ENCODE data around the gene EDIL3.

EDIL3 gene

GRCh38 chr5:83957188-83957587 lies 427.5 kb downstream of the EDIL3 start:
- no peak overlapping the region for H3K27ac ChIP-seq
- TF ChIP-seq, protein P1, sequence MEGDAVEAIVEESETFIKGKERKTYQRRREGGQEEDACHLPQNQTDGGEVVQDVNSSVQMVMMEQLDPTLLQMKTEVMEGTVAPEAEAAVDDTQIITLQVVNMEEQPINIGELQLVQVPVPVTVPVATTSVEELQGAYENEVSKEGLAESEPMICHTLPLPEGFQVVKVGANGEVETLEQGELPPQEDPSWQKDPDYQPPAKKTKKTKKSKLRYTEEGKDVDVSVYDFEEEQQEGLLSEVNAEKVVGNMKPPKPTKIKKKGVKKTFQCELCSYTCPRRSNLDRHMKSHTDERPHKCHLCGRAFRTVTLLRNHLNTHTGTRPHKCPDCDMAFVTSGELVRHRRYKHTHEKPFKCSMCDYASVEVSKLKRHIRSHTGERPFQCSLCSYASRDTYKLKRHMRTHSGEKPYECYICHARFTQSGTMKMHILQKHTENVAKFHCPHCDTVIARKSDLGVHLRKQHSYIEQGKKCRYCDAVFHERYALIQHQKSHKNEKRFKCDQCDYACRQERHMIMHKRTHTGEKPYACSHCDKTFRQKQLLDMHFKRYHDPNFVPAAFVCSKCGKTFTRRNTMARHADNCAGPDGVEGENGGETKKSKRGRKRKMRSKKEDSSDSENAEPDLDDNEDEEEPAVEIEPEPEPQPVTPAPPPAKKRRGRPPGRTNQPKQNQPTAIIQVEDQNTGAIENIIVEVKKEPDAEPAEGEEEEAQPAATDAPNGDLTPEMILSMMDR (conservative IDR thresholded peaks at IDR 0.05), result no peak

GRCh38 chr5:83956386-83956785 lies 428.3 kb downstream of the EDIL3 start:
- TF ChIP-seq, protein P1 (conservative IDR thresholded peaks at IDR 0.05), result no peak
- H3K27ac ChIP-seq, result no peak overlapping the region

GRCh38 chr5:83955916-83956315 lies 428.8 kb downstream of the EDIL3 start:
- no peak overlapping the region for H3K27ac ChIP-seq
- TF ChIP-seq, protein P1 (conservative IDR thresholded peaks at IDR 0.05), result no peak

DNA sequence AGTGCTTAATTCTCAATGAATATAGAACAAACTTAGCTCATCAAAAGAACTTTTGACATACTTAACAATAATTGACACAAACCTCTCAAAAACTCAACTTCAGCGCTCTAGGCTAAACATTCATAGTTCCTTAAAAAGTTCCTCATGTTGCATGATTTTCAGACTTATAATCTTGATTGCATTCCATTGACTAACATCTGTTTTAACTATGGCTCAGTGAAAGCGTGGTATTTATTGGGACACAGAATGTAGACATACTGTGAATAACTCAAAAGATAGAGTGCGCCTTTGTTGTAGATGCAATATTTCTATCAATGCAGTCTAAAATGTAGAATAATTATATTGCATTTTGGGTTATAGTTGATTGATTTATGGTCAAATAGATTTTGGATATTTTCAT lies 436.9 kb downstream of the EDIL3 start:
- TF ChIP-seq, protein P1 (conservative IDR thresholded peaks at IDR 0.05), result no peak
- H3K27ac ChIP-seq, result no peak overlapping the region

DNA sequence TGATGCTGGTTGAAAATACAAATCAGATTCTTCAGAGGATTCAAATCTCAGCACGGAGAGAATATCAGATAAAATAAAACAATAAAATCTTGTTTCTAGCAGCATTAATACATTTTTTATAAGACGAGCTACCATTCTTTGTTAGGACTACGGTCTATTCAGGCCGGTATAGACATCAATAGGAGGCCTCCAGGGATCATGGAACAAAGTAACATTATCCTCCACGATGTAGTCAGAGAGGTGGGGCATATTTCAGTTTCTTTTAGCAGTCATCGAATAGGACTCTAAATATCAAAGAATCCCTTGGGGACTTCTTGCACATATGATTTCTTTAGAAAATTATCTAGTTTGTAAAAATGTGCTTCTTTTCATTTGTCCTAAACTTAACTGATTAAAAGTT lies 438.2 kb downstream of the EDIL3 start:
- no peak overlapping the region for H3K27ac ChIP-seq
- TF ChIP-seq, protein P1 (conservative IDR thresholded peaks at IDR 0.05), result no peak

DNA sequence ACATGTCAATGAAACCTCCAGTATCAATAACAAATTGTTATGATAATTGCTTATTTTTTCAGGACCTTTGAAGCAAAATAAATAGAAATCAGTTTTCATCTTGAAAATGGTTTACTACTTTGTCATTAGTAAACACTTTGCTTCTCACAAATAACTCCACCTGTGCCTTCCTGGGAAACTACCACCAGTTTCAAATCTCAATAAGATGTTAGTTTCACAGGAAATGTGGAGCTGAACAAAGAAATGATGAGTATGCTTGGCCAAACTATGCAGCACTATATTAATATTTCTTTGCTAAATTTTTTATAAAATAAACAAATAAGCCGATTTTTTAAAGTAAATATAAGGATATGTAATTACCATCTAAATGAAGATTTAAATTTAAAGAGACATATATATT lies 442.5 kb downstream of the EDIL3 start:
- H3K27ac ChIP-seq, result no peak overlapping the region
- TF ChIP-seq, protein P1 (conservative IDR thresholded peaks at IDR 0.05), result no peak

GRCh38 chr5:83937837-83938236 lies 446.8 kb downstream of the EDIL3 start:
- H3K27ac ChIP-seq, result no peak overlapping the region
- TF ChIP-seq, protein P1 (conservative IDR thresholded peaks at IDR 0.05), result no peak

DNA sequence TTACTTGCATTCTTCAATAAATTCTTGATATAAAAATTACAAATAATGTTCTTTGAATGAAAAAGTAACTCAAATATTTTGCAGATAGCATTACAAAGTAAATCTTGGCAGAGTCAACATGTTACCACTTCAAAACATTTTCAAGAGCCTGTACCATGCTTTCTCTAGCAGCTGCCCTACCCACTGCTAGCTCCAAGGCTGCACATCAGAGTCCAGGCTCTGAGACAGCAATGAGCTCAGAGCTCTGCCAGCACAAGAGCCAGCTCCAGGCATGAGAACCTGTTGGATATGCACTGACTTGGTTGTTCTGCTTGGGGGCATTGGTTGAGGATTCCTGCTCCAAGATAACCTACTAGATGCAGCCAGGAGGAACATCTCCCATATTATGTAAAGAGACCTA lies 452.7 kb downstream of the EDIL3 start:
- H3K27ac ChIP-seq, result no peak overlapping the region
- TF ChIP-seq, protein P1 (conservative IDR thresholded peaks at IDR 0.05), result no peak

Data from VCaP (cell line).